Activated naive CD8-positive, alpha-beta T cell treated with anti-CD3 and anti-CD28 coated beads for 36 hours (primary cell): ENCODE measurements around the gene CAB39L. TPM values are rescaled to one million over a fixed set of nuclear protein-coding genes. Genes with fewer than 3 reads are reported as not detected.
"Not testable (repeated sequence)": the region's sequence is repeated elsewhere in the genome, so short reads cannot be mapped to it uniquely, and the experiment has no call there.

Source experiments
- DNase-seq: peaks from one replicate; pipeline ENCODE4 v3.0.0; 2021
- H3K27ac Mint-ChIP-seq: one replicate; pipeline ENCODE4 v1.8.0; 2022; ENCODE audit warnings: mild to moderate bottlenecking, moderate library complexity, mixed read lengths
- H3K27me3 Mint-ChIP-seq: one replicate; pipeline ENCODE4 v1.8.0; 2022; ENCODE audit warnings: mild to moderate bottlenecking, mixed read lengths
- H3K36me3 Mint-ChIP-seq: one replicate; pipeline ENCODE4 v1.8.0; 2021; ENCODE audit warnings: mild to moderate bottlenecking, mixed read lengths
- H3K4me1 Mint-ChIP-seq: one replicate; pipeline ENCODE4 v1.8.0; 2021; ENCODE audit warnings: mixed read lengths
- H3K4me3 Mint-ChIP-seq: one replicate; pipeline ENCODE4 v1.8.0; 2022; ENCODE audit warnings: mild to moderate bottlenecking, moderate library complexity, mixed read lengths
- H3K9me3 Mint-ChIP-seq: one replicate; pipeline ENCODE4 v1.8.0; 2022; ENCODE audit warnings: mixed read lengths
- total RNA-seq, 2 experiments: library from RNA; stranded (reverse); gene quantifications; one replicate each; pipeline ENCODE4 v1.2.3, GENCODE V29; 2021

Gene CAB39L
- total RNA-seq, 2 experiments from 2014 or later, result 3.1 to 3.2 TPM

- not testable (repeated sequence) for H3K4me1 Mint-ChIP-seq, H3K36me3 Mint-ChIP-seq, H3K9me3 Mint-ChIP-seq, H3K27me3 Mint-ChIP-seq, H3K4me3 Mint-ChIP-seq, DNase-seq, H3K27ac Mint-ChIP-seq
Observed at GRCh38 chr13:49327145-49327544, 116.7 kb downstream of the CAB39L start.

- H3K4me1 Mint-ChIP-seq, result peaks cover under 1% of the 10 kb centered on the region
- no peaks in the 10 kb centered on the region for H3K9me3 Mint-ChIP-seq
- no peak overlapping the region for H3K4me3 Mint-ChIP-seq
Observed at GRCh38 chr13:49326222-49326917, 117.5 kb downstream of the CAB39L start.

GRCh38 chr13:49323344-49323743 lies 120.5 kb downstream of the CAB39L start:
- H3K27me3 Mint-ChIP-seq, result no peaks in the 10 kb centered on the region

More at GRCh38 chr13:49326222-49326917, 117.5 kb downstream of the CAB39L start:
- no peaks in the 10 kb centered on the region for H3K36me3 Mint-ChIP-seq
- no peak overlapping the region for H3K27ac Mint-ChIP-seq
- DNase-seq, result no peak
- H3K27me3 Mint-ChIP-seq, result no peaks in the 10 kb centered on the region

GRCh38 chr13:49322702-49323101 lies 121.2 kb downstream of the CAB39L start:
- Mint-ChIP-seq H3K36me3 (no peaks in the 10 kb centered on the region), H3K27ac (no peak overlapping the region), H3K9me3 (no peaks in the 10 kb centered on the region), H3K4me3 (no peak overlapping the region), H3K27me3 (no peaks in the 10 kb centered on the region), H3K4me1 (peaks cover 11% of the 10 kb centered on the region)
- DNase-seq, result no peak

More at GRCh38 chr13:49323344-49323743, 120.5 kb downstream of the CAB39L start:
- H3K36me3 Mint-ChIP-seq, result no peaks in the 10 kb centered on the region
- H3K4me1 Mint-ChIP-seq, result peaks cover 11% of the 10 kb centered on the region
- no peak overlapping the region for H3K4me3 Mint-ChIP-seq
- no peaks in the 10 kb centered on the region for H3K9me3 Mint-ChIP-seq
- no peak overlapping the region for H3K27ac Mint-ChIP-seq
- DNase-seq, result no peak

GRCh38 chr13:49320975-49321374 lies 122.9 kb downstream of the CAB39L start:
- Mint-ChIP-seq H3K27me3 (no peaks in the 10 kb centered on the region), H3K4me3 (no peak overlapping the region), H3K4me1 (peaks cover 11% of the 10 kb centered on the region), H3K36me3 (no peaks in the 10 kb centered on the region), H3K9me3 (no peaks in the 10 kb centered on the region), H3K27ac (no peak overlapping the region)
- no peak for DNase-seq

GRCh38 chr13:49319951-49320350 lies 123.9 kb downstream of the CAB39L start:
- Mint-ChIP-seq H3K36me3 (no peaks in the 10 kb centered on the region), H3K4me1 (peaks cover 11% of the 10 kb centered on the region), H3K27ac (no peak overlapping the region)

GRCh38 chr13:49319551-49319950 lies 124.3 kb downstream of the CAB39L start:
- H3K27me3 Mint-ChIP-seq, result no peaks in the 10 kb centered on the region
- peaks cover 11% of the 10 kb centered on the region for H3K4me1 Mint-ChIP-seq
- no peak overlapping the region for H3K4me3 Mint-ChIP-seq
- no peak overlapping the region for H3K27ac Mint-ChIP-seq
- no peak for DNase-seq
- no peaks in the 10 kb centered on the region for H3K36me3 Mint-ChIP-seq
- no peaks in the 10 kb centered on the region for H3K9me3 Mint-ChIP-seq

More at GRCh38 chr13:49319951-49320350, 123.9 kb downstream of the CAB39L start:
- Mint-ChIP-seq H3K4me3 (no peak overlapping the region), H3K27me3 (no peaks in the 10 kb centered on the region), H3K9me3 (no peaks in the 10 kb centered on the region)
- DNase-seq, result no peak

GRCh38 chr13:49315756-49316482 lies 127.9 kb downstream of the CAB39L start:
- Mint-ChIP-seq H3K4me3 (no peak overlapping the region), H3K36me3 (no peaks in the 10 kb centered on the region), H3K4me1 (peaks cover 10% of the 10 kb centered on the region), H3K27ac (no peak overlapping the region), H3K27me3 (no peaks in the 10 kb centered on the region), H3K9me3 (no peaks in the 10 kb centered on the region)
- no peak for DNase-seq

- H3K9me3 Mint-ChIP-seq, result no peaks in the 10 kb centered on the region
- no peak overlapping the region for H3K27ac Mint-ChIP-seq
- no peak for DNase-seq
- no peaks in the 10 kb centered on the region for H3K36me3 Mint-ChIP-seq
- no peak overlapping the region for H3K4me3 Mint-ChIP-seq
- H3K4me1 Mint-ChIP-seq, result peaks cover 5% of the 10 kb centered on the region
- H3K27me3 Mint-ChIP-seq, result no peaks in the 10 kb centered on the region
Observed at GRCh38 chr13:49315036-49315565, 128.8 kb downstream of the CAB39L start.

GRCh38 chr13:49314344-49314882 lies 129.5 kb downstream of the CAB39L start:
- H3K36me3 Mint-ChIP-seq, result no peaks in the 10 kb centered on the region
- no peaks in the 10 kb centered on the region for H3K27me3 Mint-ChIP-seq
- H3K9me3 Mint-ChIP-seq, result no peaks in the 10 kb centered on the region
- no peak overlapping the region for H3K4me3 Mint-ChIP-seq
- peaks cover 5% of the 10 kb centered on the region for H3K4me1 Mint-ChIP-seq
- H3K27ac Mint-ChIP-seq, result no peak overlapping the region
- DNase-seq, result no peak

- Mint-ChIP-seq H3K4me3 (no peak overlapping the region), H3K4me1 (peaks cover 5% of the 10 kb centered on the region), H3K27me3 (no peaks in the 10 kb centered on the region), H3K27ac (no peak overlapping the region), H3K36me3 (no peaks in the 10 kb centered on the region), H3K9me3 (no peaks in the 10 kb centered on the region)
- no peak for DNase-seq
Observed at GRCh38 chr13:49311816-49312215, 132.0 kb downstream of the CAB39L start.

GRCh38 chr13:49310251-49310650 lies 133.6 kb downstream of the CAB39L start:
- Mint-ChIP-seq H3K4me3 (no peak overlapping the region), H3K36me3 (no peaks in the 10 kb centered on the region), H3K27ac (no peak overlapping the region), H3K4me1 (peaks cover 5% of the 10 kb centered on the region), H3K27me3 (no peaks in the 10 kb centered on the region), H3K9me3 (no peaks in the 10 kb centered on the region)
- DNase-seq, result no peak

- no peaks in the 10 kb centered on the region for H3K27me3 Mint-ChIP-seq
- H3K4me1 Mint-ChIP-seq, result peaks cover 4% of the 10 kb centered on the region
- no peak overlapping the region for H3K4me3 Mint-ChIP-seq
- no peaks in the 10 kb centered on the region for H3K36me3 Mint-ChIP-seq
- H3K9me3 Mint-ChIP-seq, result no peaks in the 10 kb centered on the region
- H3K27ac Mint-ChIP-seq, result no peak overlapping the region
- DNase-seq, result no peak
Observed at GRCh38 chr13:49308921-49309408, 134.9 kb downstream of the CAB39L start.

GRCh38 chr13:49308097-49308875 lies 135.6 kb downstream of the CAB39L start:
- no peaks in the 10 kb centered on the region for H3K4me1 Mint-ChIP-seq
- DNase-seq, result no peak
- H3K27ac Mint-ChIP-seq, result no peak overlapping the region
- no peak overlapping the region for H3K4me3 Mint-ChIP-seq
- no peaks in the 10 kb centered on the region for H3K36me3 Mint-ChIP-seq
- H3K27me3 Mint-ChIP-seq, result no peaks in the 10 kb centered on the region
- H3K9me3 Mint-ChIP-seq, result no peaks in the 10 kb centered on the region

- Mint-ChIP-seq H3K9me3 (no peaks in the 10 kb centered on the region), H3K27me3 (no peaks in the 10 kb centered on the region), H3K36me3 (no peaks in the 10 kb centered on the region), H3K4me3 (no peak overlapping the region), H3K4me1 (peaks cover 2% of the 10 kb centered on the region), H3K27ac (no peak overlapping the region)
- DNase-seq, result no peak
Observed at GRCh38 chr13:49307365-49307764, 136.5 kb downstream of the CAB39L start.
